Measurements from ENCODE around the gene HOXC12.

- TF ChIP-seq AFF4 (CRISPR knock-in tag; IDR thresholded peaks at IDR 0.05; ENCODE audit: borderline replicate concordance) = no peak
- TF ChIP-seq CREB1 (CRISPR knock-in tag; IDR thresholded peaks at IDR 0.05) = no peak
- TF ChIP-seq USF1 (CRISPR knock-in tag; IDR thresholded peaks at IDR 0.05) = no peak
- no peak for TF ChIP-seq FOXJ3 (CRISPR knock-in tag; IDR thresholded peaks at IDR 0.05; ENCODE audit: borderline replicate concordance)
- no peak for TF ChIP-seq CTCF (IDR thresholded peaks at IDR 0.05)
- no peak for TF ChIP-seq NR1H2 (CRISPR knock-in tag; IDR thresholded peaks at IDR 0.05)
- TF ChIP-seq ZNF263 (CRISPR knock-in tag; IDR thresholded peaks at IDR 0.05; ENCODE audit: low read depth) = no peak
- no peak for TF ChIP-seq ETV6 (CRISPR knock-in tag; IDR thresholded peaks at IDR 0.05)
- TF ChIP-seq IRF2 (CRISPR knock-in tag; IDR thresholded peaks at IDR 0.05; ENCODE audit: borderline replicate concordance, low read depth) = no peak
- no peak for TF ChIP-seq ZNF396 (CRISPR knock-in tag; IDR thresholded peaks at IDR 0.05; ENCODE audit: borderline replicate concordance)
- TF ChIP-seq ESRRA (CRISPR knock-in tag; IDR thresholded peaks at IDR 0.05; ENCODE audit: borderline replicate concordance) = no peak
- TF ChIP-seq JUN (CRISPR knock-in tag; IDR thresholded peaks at IDR 0.05) = no peak
- no peak for TF ChIP-seq TCF7 (CRISPR knock-in tag; IDR thresholded peaks at IDR 0.05; ENCODE audit: low read depth)
Observed at GRCh38 chr12:53944209-53944608, 10.5 kb upstream of the HOXC12 start.

All from WTC11 (cell line).